B cell (primary cell): ENCODE data around the gene CYB5A. TPM values are rescaled to one million over a fixed set of nuclear protein-coding genes. Genes with fewer than 3 reads are reported as not detected.

Experiments used
- ATAC-seq: fragments of 200-7000 bp; cut with Tn5 transposase; one replicate; pipeline ENCODE4 v1.10.0; 2021; ENCODE audit warnings: low read depth, mild to moderate bottlenecking, moderate number of reproducible peaks, moderate library complexity
- CTCF ChIA-PET: fragments of 350-600 bp; sonication (Branson Sonifier 250); formaldehyde crosslinking; loops from one replicate; lab custom pipeline; 2021; ENCODE audit warnings: antibody characterized with exemption, inconsistent platforms; lab: Charles Lee
- POLR2A ChIA-PET: fragments of 350-600 bp; sonication (Branson Sonifier 250); formaldehyde crosslinking; loops from one replicate; lab custom pipeline; 2021; ENCODE audit warnings: antibody characterized with exemption; lab: Charles Lee
- DNase-seq: peaks from one replicate; pipeline ENCODE4 v3.0.0; 2013
- H2AFZ ChIP-seq: 2 replicates; pipeline ENCODE4 v1.6.1; 2012; ENCODE audit warnings: mild to moderate bottlenecking, low read depth, low read length; ENCODE audit not compliant: insufficient read depth, poor library complexity, severe bottlenecking
- H3K27ac ChIP-seq, 2 donors: 1 replicate in 1 of 2; 2 replicates in 1 of 2; pipeline ENCODE4 v1.5.1; 2012 to 2013; ENCODE audit warnings: low read length in 2 of 2, mild to moderate bottlenecking in 2 of 2, moderate library complexity in 1 of 2
- H3K27me3 ChIP-seq, 4 experiments: fragments of 200-600 bp in 1 of 4; sonication (generic) in 1 of 4; replicated peaks in 1 of 4; 1 replicate in 2 of 4; 2 replicates in 2 of 4; pipeline versions ENCODE4 v1.6.1 to v1.7.0; 2013 to 2016; ENCODE audit warnings: low read length in 3 of 4, mild to moderate bottlenecking in 2 of 4, mixed read lengths in 1 of 4, moderate library complexity in 1 of 4; ENCODE audit not compliant: insufficient read depth in 4 of 4, control insufficient read depth in 3 of 4; ENCODE audit errors: control extremely low read depth in 1 of 4
- H3K36me3 ChIP-seq, 2 experiments: replicated peaks in 1 of 2; 1 replicate in 1 of 2; 2 replicates in 1 of 2; pipeline versions ENCODE4 v1.6.1 to v1.7.1; 2013; ENCODE audit warnings: low read length in 1 of 2; ENCODE audit not compliant: insufficient read depth in 2 of 2, control insufficient read depth in 1 of 2; ENCODE audit errors: control extremely low read depth in 1 of 2, extremely low read depth in 1 of 2
- H3K4me1 ChIP-seq, 2 donors: fragments of 200-600 bp in 1 of 2; sonication (generic) in 1 of 2; 1 replicate in 1 of 2; 2 replicates in 1 of 2; pipeline versions ENCODE4 v1.5.1 to v1.6.1; 2013 to 2017; ENCODE audit warnings: low read length in 2 of 2; ENCODE audit not compliant: control insufficient read depth in 2 of 2, insufficient read depth in 2 of 2
- H3K4me2 ChIP-seq: replicated peaks from 2 replicates; pipeline ENCODE3; 2012; ENCODE audit warnings: mild to moderate bottlenecking, low read depth, low read length; ENCODE audit not compliant: poor library complexity, severe bottlenecking
- H3K4me3 ChIP-seq, 5 experiments: fragments of 200-600 bp in 1 of 5; sonication (generic) in 1 of 5; 1 replicate in 3 of 5; 2 replicates in 2 of 5; pipeline versions ENCODE4 v1.5.1 to v1.7.0; 2011 to 2016; ENCODE audit warnings: low read length in 4 of 5, mild to moderate bottlenecking in 4 of 5, low read depth in 2 of 5, control low read depth in 1 of 5, moderate library complexity in 1 of 5; ENCODE audit not compliant: insufficient read depth in 1 of 5; ENCODE audit errors: control extremely low read depth in 1 of 5, extremely low read depth in 1 of 5
- H3K79me2 ChIP-seq: fragments of 200-600 bp; sonication (generic); one replicate; pipeline ENCODE4 v1.6.0; 2016; ENCODE audit warnings: low read length; ENCODE audit not compliant: control insufficient read depth, insufficient read depth
- H3K9ac ChIP-seq: fragments of 200-600 bp; sonication (generic); 2 replicates; pipeline ENCODE4 v1.6.1; 2017; ENCODE audit warnings: mild to moderate bottlenecking, low read length, moderate library complexity
- H3K9me3 ChIP-seq, 3 donors: one replicate each; pipeline versions ENCODE4 v1.6.1 to v1.7.1; 2013; ENCODE audit warnings: low read length in 2 of 3; ENCODE audit not compliant: control insufficient read depth in 2 of 3, insufficient read depth in 1 of 3; ENCODE audit errors: control extremely low read depth in 1 of 3
- H4K20me1 ChIP-seq: 2 replicates; pipeline ENCODE4 v1.6.0; 2012; ENCODE audit warnings: mild to moderate bottlenecking, low read length; ENCODE audit not compliant: insufficient read depth, control insufficient read depth, poor library complexity, severe bottlenecking
- H3K27ac Mint-ChIP-seq: one replicate; pipeline ENCODE4 v1.8.0; 2021; ENCODE audit warnings: mixed read lengths
- H3K27me3 Mint-ChIP-seq: one replicate; pipeline ENCODE4 v1.8.0; 2021; ENCODE audit warnings: mixed read lengths
- H3K4me1 Mint-ChIP-seq: one replicate; pipeline ENCODE4 v1.8.0; 2021; ENCODE audit warnings: mixed read lengths
- H3K4me3 Mint-ChIP-seq: one replicate; pipeline ENCODE4 v1.8.0; 2021; ENCODE audit warnings: mixed read lengths
- H3K9me3 Mint-ChIP-seq: one replicate; pipeline ENCODE4 v1.8.0; 2022; ENCODE audit warnings: mixed read lengths; ENCODE audit not compliant: insufficient read depth
- EZH2 ChIP-seq: IDR thresholded peaks from 2 replicates; pipeline ENCODE4 v1.6.1; 2012; ENCODE audit warnings: borderline replicate concordance, low read depth, mild to moderate bottlenecking, moderate library complexity, low read length; ENCODE audit not compliant: insufficient read depth, poor library complexity, severe bottlenecking
- WGBS: methylation state at CpG from one replicate; pipeline ENCODE4 v1.1.5; 2013; ENCODE audit warnings: missing lambda C conversion rate; ENCODE audit not compliant: insufficient coverage; 5-methylcytosine and 5-hydroxymethylcytosine counted together
- intact Hi-C: fragments of 100-400 bp; cut with micrococcal nuclease; formaldehyde crosslinking; loops from one replicate; pipeline ENCODE4 v1.10.0; 2022
- polyA plus RNA-seq: library from polyadenylated mRNA; depleted of rRNA; stranded (reverse); fragments of >200 nt; gene quantifications from 2 replicates; pipeline ENCODE4 v1.2.3, GENCODE V29; 2012
- total RNA-seq, 2 donors: library from RNA; stranded (reverse); fragments of 120-200 nt in 1 of 2; gene quantifications; 1 replicate in 1 of 2; 2 replicates in 1 of 2; pipeline versions ENCODE4 v1.2.3 to v1.2.4, GENCODE V29; 2013 to 2022
- TF ChIP-seq, protein P1 (sequence below): fragments of 200-600 bp; IDR thresholded peaks from one replicate; pipeline ENCODE4 v1.8.0; 2022; ENCODE audit warnings: antibody characterized with exemption, mild to moderate bottlenecking

CYB5A gene
- total and polyA plus RNA-seq, 2 donors (not counting 1 experiment from before 2014, with no cell fraction given), result 46.9 to 217 TPM

GRCh38 chr18:74274700-74275099, 17.1 kb downstream of the CYB5A start:
- Mint-ChIP-seq H3K9me3 (no peaks in the 10 kb centered on the region), H3K4me1 (peaks cover 29% of the 10 kb centered on the region), H3K27ac (no peak overlapping the region), H3K27me3 (no peaks in the 10 kb centered on the region), H3K4me3 (no peak overlapping the region)
- ChIA-PET CTCF (interaction anchor here (0.6 to 1.3 kb wide), 3 partner anchors 10 to 77 kb away, joined by 3 to 6 read pairs (median 3); no protein-coding TSS in a partner anchor), POLR2A (no interaction called here)
- no peaks in the 10 kb centered on the region for H3K27me3 ChIP-seq
- WGBS, result 100% methylated on average over 2 of the region's 4 CpGs
- H3K36me3 ChIP-seq, result peaks cover 0 to 3% of the 10 kb centered on the region in 2 experiments
- DNase-seq (no peak), ATAC-seq (no peak)
- no peak overlapping the region for H3K27ac ChIP-seq
- H3K4me3 ChIP-seq, result no peak overlapping the region
- H3K9me3 ChIP-seq, result no peaks in the 10 kb centered on the region
- no peak overlapping the region for H3K9ac ChIP-seq
- peaks cover 23% of the 10 kb centered on the region for H4K20me1 ChIP-seq
- TF ChIP-seq EZH2, result no peak
- TF ChIP-seq, protein P1, sequence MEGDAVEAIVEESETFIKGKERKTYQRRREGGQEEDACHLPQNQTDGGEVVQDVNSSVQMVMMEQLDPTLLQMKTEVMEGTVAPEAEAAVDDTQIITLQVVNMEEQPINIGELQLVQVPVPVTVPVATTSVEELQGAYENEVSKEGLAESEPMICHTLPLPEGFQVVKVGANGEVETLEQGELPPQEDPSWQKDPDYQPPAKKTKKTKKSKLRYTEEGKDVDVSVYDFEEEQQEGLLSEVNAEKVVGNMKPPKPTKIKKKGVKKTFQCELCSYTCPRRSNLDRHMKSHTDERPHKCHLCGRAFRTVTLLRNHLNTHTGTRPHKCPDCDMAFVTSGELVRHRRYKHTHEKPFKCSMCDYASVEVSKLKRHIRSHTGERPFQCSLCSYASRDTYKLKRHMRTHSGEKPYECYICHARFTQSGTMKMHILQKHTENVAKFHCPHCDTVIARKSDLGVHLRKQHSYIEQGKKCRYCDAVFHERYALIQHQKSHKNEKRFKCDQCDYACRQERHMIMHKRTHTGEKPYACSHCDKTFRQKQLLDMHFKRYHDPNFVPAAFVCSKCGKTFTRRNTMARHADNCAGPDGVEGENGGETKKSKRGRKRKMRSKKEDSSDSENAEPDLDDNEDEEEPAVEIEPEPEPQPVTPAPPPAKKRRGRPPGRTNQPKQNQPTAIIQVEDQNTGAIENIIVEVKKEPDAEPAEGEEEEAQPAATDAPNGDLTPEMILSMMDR, result no peak
- no peaks in the 10 kb centered on the region for H3K4me1 ChIP-seq
- H3K4me2 ChIP-seq, result no peak overlapping the region
- intact Hi-C loops, result no loop called here
- H3K79me2 ChIP-seq, result peaks cover 43% of the 10 kb centered on the region
- H2AFZ ChIP-seq, result no peak overlapping the region

DNA sequence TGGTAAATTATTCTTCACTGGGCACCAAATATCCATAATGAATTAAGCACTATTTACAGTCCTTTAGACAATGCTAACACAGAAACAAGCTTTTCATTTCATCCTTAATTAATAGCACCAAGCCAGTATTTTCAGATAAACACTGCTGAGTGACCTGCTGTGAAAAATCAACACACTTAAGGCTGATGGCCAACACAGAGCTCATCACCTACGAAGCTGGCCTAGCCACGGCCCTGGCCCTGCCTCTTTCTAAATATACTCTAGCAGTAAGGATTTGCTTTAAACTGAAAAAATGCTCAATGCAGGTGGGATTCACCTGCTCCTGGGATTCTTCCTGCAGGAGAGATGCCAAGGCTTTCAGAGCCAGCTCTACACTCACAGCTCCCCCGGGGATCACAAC, 18.4 kb downstream of the CYB5A start:
- 100% methylated on average over 3 of the region's 3 CpGs for WGBS
- CTCF ChIA-PET, result interaction anchor here (1.1 kb wide), 1 partner anchor 69 kb away, joined by 3 read pairs; no protein-coding TSS in a partner anchor
- H3K4me1 ChIP-seq, result peaks cover 0 to 10% of the 10 kb centered on the region in 2 donors
- DNase-seq (no peak), ATAC-seq (no peak)
- H3K36me3 ChIP-seq, result no peaks in the 10 kb centered on the region
- Mint-ChIP-seq H3K4me1 (peaks cover 42% of the 10 kb centered on the region), H3K27me3 (no peaks in the 10 kb centered on the region), H3K9me3 (no peaks in the 10 kb centered on the region), H3K27ac (no peak overlapping the region), H3K4me3 (no peak overlapping the region)
- peaks cover 46% of the 10 kb centered on the region for H3K79me2 ChIP-seq
- no peak overlapping the region for H3K9ac ChIP-seq
- no peak overlapping the region for H2AFZ ChIP-seq
- H4K20me1 ChIP-seq, result peaks cover 16% of the 10 kb centered on the region
- intact Hi-C loops, result no loop called here
- H3K27ac ChIP-seq, result no peak overlapping the region
- no peak for TF ChIP-seq EZH2
- H3K27me3 ChIP-seq, result no peaks in the 10 kb centered on the region
- H3K4me3 ChIP-seq, result no peak overlapping the region
- no peaks in the 10 kb centered on the region for H3K9me3 ChIP-seq
- POLR2A ChIA-PET, result no interaction called here
- H3K4me2 ChIP-seq, result no peak overlapping the region
